Ectodermal cell (in vitro differentiated cells): ENCODE results near the gene CHFR.
"Not testable (repeated sequence)": the region's sequence is repeated elsewhere in the genome, so short reads cannot be mapped to it uniquely, and the experiment has no call there.

Experiments
- H3K27ac ChIP-seq: 2 replicates; pipeline ENCODE4 v1.7.0; 2013; ENCODE audit warnings: mild to moderate bottlenecking, low read depth, low read length; ENCODE audit not compliant: insufficient read depth, poor library complexity, severe bottlenecking
- H3K27me3 ChIP-seq: 2 replicates; pipeline ENCODE4 v1.7.0; 2013; ENCODE audit warnings: mild to moderate bottlenecking, low read length; ENCODE audit not compliant: insufficient read depth, control insufficient read depth, poor library complexity, severe bottlenecking
- H3K36me3 ChIP-seq: one replicate; pipeline ENCODE4 v1.7.0; 2013; ENCODE audit warnings: low read length; ENCODE audit not compliant: control insufficient read depth, insufficient read depth
- H3K4me1 ChIP-seq: one replicate; pipeline ENCODE4 v1.7.0; 2013; ENCODE audit warnings: low read length; ENCODE audit not compliant: control insufficient read depth, insufficient read depth
- H3K4me3 ChIP-seq: 2 replicates; pipeline ENCODE4 v1.7.0; 2013; ENCODE audit warnings: low read depth, low read length, control low read depth; ENCODE audit not compliant: insufficient read depth
- H3K9me3 ChIP-seq: 2 replicates; pipeline ENCODE4 v1.7.0; 2013; ENCODE audit warnings: mild to moderate bottlenecking, low read length, moderate library complexity; ENCODE audit not compliant: control insufficient read depth
- WGBS, 2 experiments: methylation state at CpG; one replicate each; pipeline ENCODE4 v1.1.7; 2013; ENCODE audit warnings: missing lambda C conversion rate in 2 of 2; 5-methylcytosine and 5-hydroxymethylcytosine counted together

Gene CHFR

GRCh38 chr12:132812631-132813305, 74.6 kb downstream of the CHFR start:
- 97% methylated on average over 8 of the region's 8 CpGs for WGBS, 2 experiments
- H3K4me1 ChIP-seq, result no peaks in the 10 kb centered on the region
- peaks cover 27% of the 10 kb centered on the region for H3K36me3 ChIP-seq
- no peaks in the 10 kb centered on the region for H3K9me3 ChIP-seq
- no peak overlapping the region for H3K27ac ChIP-seq
- H3K4me3 ChIP-seq, result no peak overlapping the region
- no peaks in the 10 kb centered on the region for H3K27me3 ChIP-seq

- WGBS, 2 experiments, result 85 to 88% methylated on average over 12 of the region's 13 CpGs
- peaks cover 20% of the 10 kb centered on the region for H3K36me3 ChIP-seq
- not testable (repeated sequence) for H3K4me3 ChIP-seq, H3K9me3 ChIP-seq, H3K27ac ChIP-seq, H3K27me3 ChIP-seq, H3K4me1 ChIP-seq
Observed at GRCh38 chr12:132809391-132809790, 78.0 kb downstream of the CHFR start.

- WGBS, 2 experiments, result 89 to 93% methylated on average over 21 to 23 of the region's 25 CpGs
- Histone ChIP-seq H3K4me3 (no peak overlapping the region), H3K27me3 (no peaks in the 10 kb centered on the region), H3K36me3 (peaks cover 26% of the 10 kb centered on the region), H3K9me3 (no peaks in the 10 kb centered on the region), H3K27ac (no peak overlapping the region), H3K4me1 (no peaks in the 10 kb centered on the region)
Observed at GRCh38 chr12:132807295-132808092, 79.9 kb downstream of the CHFR start.

DNA sequence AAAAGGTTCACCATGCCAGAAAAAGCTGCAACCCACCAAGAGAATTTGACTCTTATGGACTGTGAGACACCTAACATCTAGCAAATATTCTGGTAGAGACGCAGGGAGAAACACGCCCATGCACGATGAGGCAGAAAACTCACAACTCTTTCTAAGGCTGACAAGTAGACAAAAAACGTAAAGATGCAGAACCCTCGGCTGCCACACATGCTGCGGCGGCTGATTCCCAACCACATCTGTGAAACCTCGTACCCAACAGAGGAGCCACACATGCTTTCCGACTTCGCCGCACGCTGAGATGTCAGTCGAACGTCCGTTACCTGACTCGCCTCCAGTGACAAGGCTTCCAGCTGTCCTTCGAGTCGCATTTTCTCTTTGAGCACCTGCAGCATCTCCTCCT, 80.5 kb downstream of the CHFR start:
- Histone ChIP-seq H3K27ac (no peak overlapping the region), H3K27me3 (no peaks in the 10 kb centered on the region), H3K36me3 (peaks cover 29% of the 10 kb centered on the region), H3K4me1 (no peaks in the 10 kb centered on the region), H3K4me3 (no peak overlapping the region), H3K9me3 (no peaks in the 10 kb centered on the region)
- 95 to 97% methylated on average over 18 of the region's 18 CpGs for WGBS, 2 experiments

DNA sequence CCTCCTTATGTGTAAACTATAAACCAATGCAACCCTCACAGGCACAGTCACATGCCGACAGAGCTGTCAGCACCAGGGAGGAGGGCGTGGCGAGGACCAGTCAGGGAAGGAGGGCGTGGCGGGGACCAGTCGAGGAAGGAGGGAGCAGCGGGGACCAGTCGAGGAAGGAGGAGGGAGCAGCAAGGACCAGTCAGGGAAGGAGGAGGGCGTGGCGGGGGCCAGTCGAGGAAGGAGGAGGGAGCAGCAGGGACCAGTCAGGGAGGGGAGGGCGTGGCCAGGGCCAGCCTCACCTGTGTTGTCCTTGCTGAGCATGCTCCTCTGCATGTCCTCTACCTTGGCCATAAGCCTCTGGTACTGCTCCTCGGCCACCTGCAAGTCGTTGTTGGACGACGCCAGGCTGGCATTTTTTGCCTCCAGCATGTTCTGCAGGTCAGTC, 83.0 kb downstream of the CHFR start:
- Histone ChIP-seq H3K4me1 (no peaks in the 10 kb centered on the region), H3K9me3 (no peaks in the 10 kb centered on the region), H3K27ac (no peak overlapping the region), H3K4me3 (no peak overlapping the region), H3K27me3 (no peaks in the 10 kb centered on the region), H3K36me3 (peaks cover 38% of the 10 kb centered on the region)
- WGBS, 2 experiments, result 85 to 87% methylated on average over 16 of the region's 16 CpGs

DNA sequence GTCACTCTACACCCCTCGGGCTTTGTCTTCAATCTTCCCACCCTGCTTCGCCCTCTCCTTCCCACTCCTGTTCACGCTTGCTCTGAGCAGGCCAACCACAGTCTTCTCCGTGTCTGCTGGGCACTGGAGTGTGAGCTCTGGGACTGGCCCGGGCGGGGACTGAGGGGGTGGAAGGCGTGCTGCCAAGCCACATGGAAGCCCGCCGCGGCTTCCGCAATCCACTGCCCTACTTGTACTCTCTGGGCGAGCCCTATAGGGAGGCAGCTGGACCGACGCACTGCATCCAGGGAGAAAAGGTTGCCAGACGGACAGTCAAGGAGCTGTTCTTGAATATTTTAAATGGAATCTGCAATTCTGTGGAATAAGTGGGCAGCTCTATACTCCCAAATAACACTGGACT, 83.5 kb downstream of the CHFR start:
- Histone ChIP-seq H3K27ac (no peak overlapping the region), H3K9me3 (no peaks in the 10 kb centered on the region), H3K4me3 (no peak overlapping the region), H3K27me3 (no peaks in the 10 kb centered on the region), H3K36me3 (peaks cover 43% of the 10 kb centered on the region), H3K4me1 (no peaks in the 10 kb centered on the region)
- WGBS, 2 experiments, result 96 to 97% methylated on average over 15 of the region's 15 CpGs

DNA sequence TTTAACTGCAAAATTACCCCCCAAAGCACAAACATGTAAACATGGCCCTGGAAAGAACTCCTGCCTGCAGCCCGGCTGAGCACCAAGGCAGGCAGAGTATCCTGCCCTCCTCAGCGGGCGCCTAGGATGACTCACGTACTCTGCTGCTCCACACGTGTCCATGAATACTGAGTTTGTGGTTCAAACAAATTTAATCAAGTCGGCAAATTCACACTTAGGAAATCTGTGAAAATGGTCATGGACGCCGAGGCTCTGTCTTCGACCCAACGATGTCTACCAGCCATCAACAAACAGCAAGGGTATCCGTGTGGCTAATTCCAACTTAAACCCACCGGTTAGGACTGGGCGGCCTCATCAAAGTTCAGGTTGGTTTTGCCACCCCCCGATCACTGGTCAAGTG, 84.3 kb downstream of the CHFR start:
- 96% methylated on average over 14 of the region's 14 CpGs for WGBS, 2 experiments
- H3K27me3 ChIP-seq, result no peaks in the 10 kb centered on the region
- H3K4me3 ChIP-seq, result no peak overlapping the region
- H3K27ac ChIP-seq, result no peak overlapping the region
- no peaks in the 10 kb centered on the region for H3K9me3 ChIP-seq
- H3K36me3 ChIP-seq, result peaks cover 47% of the 10 kb centered on the region
- H3K4me1 ChIP-seq, result no peaks in the 10 kb centered on the region

DNA sequence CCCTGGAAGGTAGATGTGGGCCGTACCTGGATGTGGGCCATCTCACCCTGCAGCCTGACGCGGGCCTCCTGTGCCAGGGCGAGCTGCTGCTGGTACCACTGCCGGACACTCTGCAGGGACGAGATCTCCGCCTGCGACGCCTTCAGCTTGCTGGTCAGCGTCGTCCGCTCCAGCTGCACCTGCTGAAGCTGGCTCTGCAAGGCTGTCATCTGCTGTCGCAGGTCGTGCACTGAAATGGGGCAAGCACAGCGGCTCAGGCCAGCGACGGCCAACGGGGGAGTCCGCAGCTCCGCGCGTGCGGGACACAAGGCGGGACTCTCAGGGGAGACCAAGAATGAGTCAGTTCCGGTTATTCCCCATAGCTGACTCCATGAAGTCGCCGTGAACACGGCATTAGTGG, 85.7 kb downstream of the CHFR start:
- peaks cover 50% of the 10 kb centered on the region for H3K36me3 ChIP-seq
- no peak overlapping the region for H3K4me3 ChIP-seq
- 95% methylated on average over 28 of the region's 28 CpGs for WGBS, 2 experiments
- H3K9me3 ChIP-seq, result no peaks in the 10 kb centered on the region
- H3K27me3 ChIP-seq, result no peaks in the 10 kb centered on the region
- H3K4me1 ChIP-seq, result no peaks in the 10 kb centered on the region
- H3K27ac ChIP-seq, result no peak overlapping the region

- Histone ChIP-seq H3K36me3 (peaks cover 52% of the 10 kb centered on the region), H3K9me3 (no peaks in the 10 kb centered on the region), H3K4me1 (no peaks in the 10 kb centered on the region), H3K4me3 (no peak overlapping the region), H3K27ac (no peak overlapping the region), H3K27me3 (no peaks in the 10 kb centered on the region)
- 95 to 96% methylated on average over 15 of the region's 15 CpGs for WGBS, 2 experiments
Observed at GRCh38 chr12:132798836-132799235, 88.6 kb downstream of the CHFR start.

DNA sequence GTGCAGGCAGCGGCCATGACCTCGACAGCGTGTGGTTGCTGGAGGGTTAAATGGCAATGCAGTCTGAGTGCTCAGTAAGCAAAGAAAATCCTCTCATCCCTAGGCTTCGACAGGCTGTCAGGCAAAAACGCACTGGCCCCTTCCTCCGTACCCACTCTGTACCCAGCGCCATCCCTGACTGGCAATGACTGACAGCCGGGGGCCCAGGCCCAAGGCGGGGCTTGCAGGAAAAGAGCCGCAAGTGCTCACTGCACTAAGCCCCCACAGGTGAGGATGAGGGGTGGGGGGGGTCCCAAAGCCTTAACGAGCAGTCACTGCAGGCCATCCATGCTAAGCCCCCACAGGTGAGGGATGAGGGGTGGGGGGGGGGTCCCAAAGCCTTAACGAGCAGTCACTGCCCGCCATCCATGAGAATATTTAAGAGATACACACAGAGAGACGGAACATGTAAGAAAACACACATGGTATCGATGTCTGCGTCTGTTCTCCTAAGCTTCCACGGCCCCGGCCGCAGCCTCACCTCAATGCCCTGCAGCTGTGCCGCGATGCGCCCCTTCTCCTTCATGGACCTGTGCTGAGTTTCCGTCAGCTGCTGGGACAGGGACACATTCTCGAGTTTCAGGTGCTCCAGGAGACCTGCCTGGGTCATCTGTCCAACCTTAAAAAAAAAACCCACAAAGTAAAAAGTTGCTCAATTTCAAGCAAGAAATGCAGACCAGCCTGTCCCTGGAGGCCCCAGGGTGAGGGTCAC, 89.4 kb downstream of the CHFR start:
- peaks cover 45% of the 10 kb centered on the region for H3K36me3 ChIP-seq
- no peaks in the 10 kb centered on the region for H3K27me3 ChIP-seq
- no peaks in the 10 kb centered on the region for H3K9me3 ChIP-seq
- H3K4me1 ChIP-seq, result no peaks in the 10 kb centered on the region
- no peak overlapping the region for H3K4me3 ChIP-seq
- WGBS, 2 experiments, result 95 to 96% methylated on average over 24 of the region's 24 CpGs
- no peak overlapping the region for H3K27ac ChIP-seq
